MCF 10A (cell line): ENCODE measurements around the gene LARP1B. TPM values are rescaled to one million over a fixed set of nuclear protein-coding genes. Genes with fewer than 3 reads are reported as not detected.

Experiments
- BruUV-seq: library from RNA; stranded (reverse); fragments of 400-500 nt; replicated peaks from 2 replicates; lab custom pipeline; 2021; lab: Mats Ljungman, UMichigan
- CTCF ChIA-PET: fragments of 300-600 bp; sonication (Branson Sonifier 250); formaldehyde crosslinking; extraction: SDS; loops from one replicate; lab custom pipeline; 2021; ENCODE audit warnings: antibody characterized with exemption, inconsistent platforms; lab: Yijun Ruan, JAX
- POLR2A ChIA-PET: fragments of 300-600, 350-650 bp; sonication (Branson Sonifier 250); formaldehyde crosslinking; extraction: SDS; loops from one replicate; lab custom pipeline; 2020; ENCODE audit warnings: antibody characterized with exemption, inconsistent platforms; lab: Yijun Ruan, JAX
- DNase-seq: peaks from one replicate; pipeline ENCODE4 v3.0.0-alpha.2; 2018; ENCODE audit not compliant: unreplicated experiment
- H3K27ac Mint-ChIP-seq: one replicate; pipeline ENCODE4 v1.8.0; 2022; ENCODE audit warnings: mild to moderate bottlenecking, low read depth, mixed read lengths; ENCODE audit not compliant: unreplicated experiment
- H3K27me3 Mint-ChIP-seq: one replicate; pipeline ENCODE4 v1.8.0; 2022; ENCODE audit warnings: mixed read lengths; ENCODE audit not compliant: insufficient read depth, unreplicated experiment
- H3K36me3 Mint-ChIP-seq: one replicate; pipeline ENCODE4 v1.8.0; 2022; ENCODE audit warnings: mild to moderate bottlenecking, moderate library complexity, mixed read lengths; ENCODE audit not compliant: insufficient read depth, unreplicated experiment
- H3K4me1 Mint-ChIP-seq: one replicate; pipeline ENCODE4 v1.8.0; 2022; ENCODE audit warnings: mixed read lengths; ENCODE audit not compliant: insufficient read depth, unreplicated experiment
- H3K4me3 Mint-ChIP-seq: one replicate; pipeline ENCODE4 v1.8.0; 2022; ENCODE audit warnings: mild to moderate bottlenecking, moderate library complexity, mixed read lengths; ENCODE audit not compliant: unreplicated experiment
- H3K9me3 Mint-ChIP-seq: one replicate; pipeline ENCODE4 v1.8.0; 2022; ENCODE audit warnings: mixed read lengths; ENCODE audit not compliant: unreplicated experiment
- CTCF ChIP-seq: fragments of 200-600 bp; IDR thresholded peaks from one replicate; pipeline ENCODE4 v1.8.0; 2022; ENCODE audit warnings: antibody characterized with exemption, mild to moderate bottlenecking; ENCODE audit not compliant: unreplicated experiment
- intact Hi-C: fragments of 100-400 bp; cut with micrococcal nuclease; formaldehyde crosslinking; loops from 2 replicates; pipeline ENCODE4 v1.14.1; 2022
- total RNA-seq: library from RNA; stranded (reverse); gene quantifications from 2 replicates; pipeline ENCODE4 v1.2.3, GENCODE V29; 2022

The LARP1B gene
- total RNA-seq, 1 experiment from 2014 or later: 62.8 TPM

DNA sequence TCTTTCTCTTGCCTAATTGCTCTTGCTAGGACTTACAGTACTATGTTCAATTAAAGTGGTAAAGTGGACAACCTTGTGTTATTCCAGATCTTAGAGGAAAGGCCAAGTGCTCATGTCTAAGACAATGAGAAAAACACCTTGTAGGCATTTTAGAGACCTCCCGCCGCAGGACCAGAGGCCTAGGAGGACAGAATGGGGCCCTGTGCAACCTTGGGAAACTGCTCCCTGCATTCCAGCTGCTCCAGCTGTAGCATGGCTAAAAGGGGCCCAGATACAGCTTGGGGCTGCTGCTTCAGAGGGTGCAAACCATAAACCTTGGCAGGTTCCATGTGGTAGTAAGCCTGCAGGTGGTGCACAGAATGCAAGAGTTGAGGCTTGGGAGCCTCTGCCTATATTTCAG, 125.5 kb downstream of the LARP1B start:
- H3K4me3 Mint-ChIP-seq: no peak overlapping the region
- BruUV-seq: no TSS peak

GRCh38 chr4:128191115-128191781, 130.1 kb downstream of the LARP1B start:
- Mint-ChIP-seq H3K27me3 (no peaks in the 10 kb centered on the region), H3K36me3 (peaks cover 44% of the 10 kb centered on the region), H3K27ac (no peak overlapping the region), H3K9me3 (peaks cover 6% of the 10 kb centered on the region), H3K4me1 (peaks cover 6% of the 10 kb centered on the region), H3K4me3 (no peak overlapping the region)
- intact Hi-C loops: loop anchor here (1.0 to 10.0 kb wide), 6 partner anchors 94 to 672 kb away; partner anchors contain the start of genes JADE1 and PGRMC2
- TF ChIP-seq CTCF: peak; percentile 77
- DNase-seq: peak; percentile 81
- no TSS peak for BruUV-seq
- CTCF ChIA-PET: interaction anchor here (0.6 to 2.3 kb wide), 54 partner anchors 8 to 690 kb away, joined by 3 to 15 read pairs (median 4); partner anchors contain the start of gene PGRMC2
- POLR2A ChIA-PET: interaction anchor here (0.6 to 1.2 kb wide), 2 partner anchors 61 to 332 kb away, joined by 3 to 5 read pairs; no protein-coding TSS in a partner anchor

More for the DNA sequence above, 125.5 kb downstream of the LARP1B start:
- Mint-ChIP-seq H3K27ac (no peak overlapping the region), H3K9me3 (peaks cover 12% of the 10 kb centered on the region), H3K27me3 (no peaks in the 10 kb centered on the region), H3K36me3 (peaks cover 49% of the 10 kb centered on the region), H3K4me1 (peaks cover 6% of the 10 kb centered on the region)
- TF ChIP-seq CTCF: no peak
- no peak for DNase-seq
- ChIA-PET CTCF (interaction anchor here (0.5 to 0.7 kb wide), 3 partner anchors 17 to 677 kb away, joined by 3 read pairs; no protein-coding TSS in a partner anchor), POLR2A (no interaction called here)
- intact Hi-C loops: no loop called here

GRCh38 chr4:128220286-128221235, 159.4 kb downstream of the LARP1B start:
- no peaks in the 10 kb centered on the region for H3K36me3 Mint-ChIP-seq
- H3K9me3 Mint-ChIP-seq: no peaks in the 10 kb centered on the region
- POLR2A ChIA-PET: interaction anchor here (0.7 kb wide), 1 partner anchor 12 kb away, joined by 3 read pairs; no protein-coding TSS in a partner anchor
- CTCF ChIA-PET: interaction anchor here (0.6 to 1.7 kb wide), 9 partner anchors 9 to 209 kb away, joined by 3 to 6 read pairs (median 3); no protein-coding TSS in a partner anchor
- no peak overlapping the region for H3K4me3 Mint-ChIP-seq
- intact Hi-C loops: loop anchor here (5.0 to 10.0 kb wide), 2 partner anchors 67 to 204 kb away; partner anchors contain the start of gene PGRMC2
- H3K4me1 Mint-ChIP-seq: no peaks in the 10 kb centered on the region
- peak; percentile 29 for TF ChIP-seq CTCF
- peak; percentile 59 for DNase-seq
- no TSS peak for BruUV-seq
- no peaks in the 10 kb centered on the region for H3K27me3 Mint-ChIP-seq
- no peak overlapping the region for H3K27ac Mint-ChIP-seq
